Prostate gland (tissue), 2 donors: ENCODE data around the gene LRRC42.

ENCODE experiments used
- CTCF ChIP-seq, 4 experiments: fragments of 200-600 bp in 2 of 4; fragments of 450-650 bp in 2 of 4; sonication (generic) in 2 of 4; IDR thresholded peaks; 1 replicate in 3 of 4; 2 replicates in 1 of 4; pipeline ENCODE4 v1.5.1; 2016 to 2019; ENCODE audit warnings: antibody characterized with exemption in 4 of 4, mild to moderate bottlenecking in 2 of 4, moderate library complexity in 2 of 4
- POLR2A ChIP-seq: fragments of 450-650 bp; IDR thresholded peaks from one replicate; pipeline ENCODE4 v1.6.1; 2016; ENCODE audit warnings: antibody characterized with exemption, mild to moderate bottlenecking
- POLR2AphosphoS5 ChIP-seq: sonication (generic); formaldehyde crosslinking; IDR thresholded peaks from one replicate; pipeline ENCODE4 v1.6.1; 2017; ENCODE audit warnings: antibody characterized with exemption

- no peak for TF ChIP-seq POLR2A
- TF ChIP-seq CTCF (IDR thresholded peaks at IDR 0.05) = no peak
- no peak for TF ChIP-seq POLR2AphosphoS5
Observed at GRCh38 chr1:53981220-53981619, 35.1 kb downstream of the LRRC42 start.
